Neuronal stem cell (in vitro differentiated cells): ENCODE data around the gene EPGN.

ENCODE experiments used
- DNase-seq: peaks from one replicate; pipeline ENCODE4 v3.0.0-alpha.2; 2013; ENCODE audit warnings: low spot score
- H2AFZ ChIP-seq: one replicate; pipeline ENCODE4 v1.6.1; 2013; ENCODE audit warnings: mild to moderate bottlenecking, low read length, inconsistent platforms
- H2AK5ac ChIP-seq: 2 replicates; pipeline ENCODE4 v1.6.1; 2013; ENCODE audit warnings: low read depth, mild to moderate bottlenecking, inconsistent platforms, low read length, moderate library complexity, mixed read lengths
- H2BK120ac ChIP-seq: 2 replicates; pipeline ENCODE4 v1.6.1; 2013; ENCODE audit warnings: low read depth, mild to moderate bottlenecking, inconsistent platforms, low read length, moderate library complexity, mixed read lengths
- H2BK12ac ChIP-seq: one replicate; pipeline ENCODE4 v1.6.1; 2013; ENCODE audit warnings: low read length, inconsistent platforms
- H2BK15ac ChIP-seq: 2 replicates; pipeline ENCODE4 v1.6.1; 2013; ENCODE audit warnings: mild to moderate bottlenecking, low read length, inconsistent platforms, mixed read lengths
- H2BK5ac ChIP-seq: one replicate; pipeline ENCODE4 v1.6.1; 2013; ENCODE audit warnings: inconsistent platforms, mild to moderate bottlenecking, low read length, moderate library complexity
- H3K14ac ChIP-seq: one replicate; pipeline ENCODE4 v1.6.1; 2013; ENCODE audit warnings: low read length, inconsistent platforms
- H3K18ac ChIP-seq: 2 replicates; pipeline ENCODE4 v1.6.1; 2013; ENCODE audit warnings: low read length, inconsistent platforms
- H3K23ac ChIP-seq: 2 replicates; pipeline ENCODE4 v1.6.1; 2013; ENCODE audit warnings: low read depth, mild to moderate bottlenecking, mixed read lengths, low read length, inconsistent platforms; ENCODE audit not compliant: poor library complexity
- H3K27ac ChIP-seq: replicated peaks from 3 replicates; pipeline ENCODE4 v1.5.1; 2013; ENCODE audit warnings: low read length, inconsistent platforms
- H3K27me3 ChIP-seq, 3 experiments: 2 replicates each; pipeline ENCODE4 v1.6.1; 2013; ENCODE audit warnings: low read length in 3 of 3, mild to moderate bottlenecking in 2 of 3, inconsistent platforms in 1 of 3, low read depth in 1 of 3, mixed read lengths in 1 of 3, moderate library complexity in 1 of 3; ENCODE audit not compliant: control insufficient read depth in 3 of 3, insufficient read depth in 3 of 3
- H3K36me3 ChIP-seq, 2 donors: replicated peaks in 1 of 2; 2 replicates each; pipeline ENCODE4 v1.6.1; 2013; ENCODE audit warnings: low read length in 2 of 2; ENCODE audit not compliant: control insufficient read depth in 2 of 2, insufficient read depth in 2 of 2
- H3K4ac ChIP-seq: 2 replicates; pipeline ENCODE4 v1.6.1; 2013; ENCODE audit warnings: inconsistent platforms, mild to moderate bottlenecking, low read length, moderate library complexity
- H3K4me1 ChIP-seq, 2 donors: 1 replicate in 1 of 2; 2 replicates in 1 of 2; pipeline ENCODE4 v1.6.1; 2013; ENCODE audit warnings: low read length in 2 of 2, low read depth in 1 of 2; ENCODE audit not compliant: control insufficient read depth in 2 of 2, insufficient read depth in 1 of 2
- H3K4me2 ChIP-seq: one replicate; pipeline ENCODE4 v1.6.1; 2013; ENCODE audit warnings: mild to moderate bottlenecking, low read length, inconsistent platforms; ENCODE audit not compliant: insufficient read depth, poor library complexity, severe bottlenecking
- H3K4me3 ChIP-seq, 2 donors: 2 replicates each; pipeline ENCODE4 v1.5.1; 2013; ENCODE audit warnings: low read length in 2 of 2, mild to moderate bottlenecking in 2 of 2, inconsistent platforms in 1 of 2, moderate library complexity in 1 of 2
- H3K79me1 ChIP-seq: one replicate; pipeline ENCODE4 v1.6.1; 2013; ENCODE audit warnings: low read depth, mild to moderate bottlenecking, inconsistent platforms, low read length, moderate library complexity
- H3K9ac ChIP-seq: one replicate; pipeline ENCODE4 v1.6.1; 2013; ENCODE audit warnings: mild to moderate bottlenecking, low read depth, low read length, inconsistent platforms; ENCODE audit not compliant: poor library complexity
- H3K9me3 ChIP-seq, 2 donors: replicated peaks in 1 of 2; 2 replicates each; pipeline versions ENCODE3 to v1.6.1; 2013; ENCODE audit warnings: low read length in 2 of 2, mild to moderate bottlenecking in 2 of 2, inconsistent platforms in 1 of 2, low read depth in 1 of 2, mixed read lengths in 1 of 2, moderate library complexity in 1 of 2; ENCODE audit not compliant: control insufficient read depth in 2 of 2, insufficient read depth in 1 of 2
- H4K8ac ChIP-seq: one replicate; pipeline ENCODE4 v1.6.1; 2013; ENCODE audit warnings: low read depth, mild to moderate bottlenecking, inconsistent platforms, low read length, moderate library complexity
- H4K91ac ChIP-seq: one replicate; pipeline ENCODE4 v1.6.1; 2013; ENCODE audit warnings: low read length, low read depth, mild to moderate bottlenecking, inconsistent platforms; ENCODE audit not compliant: poor library complexity
- WGBS, 2 donors: extraction: QIAGEN DNeasy Blood & Tissue Kit; methylation state at CpG; one replicate each; pipeline ENCODE4 v1.1.7; 2013; ENCODE audit warnings: missing lambda C conversion rate in 2 of 2, mixed read lengths in 1 of 2; ENCODE audit not compliant: insufficient read length in 2 of 2, insufficient replicate concordance in 1 of 2; ENCODE audit errors: extremely low coverage in 2 of 2; 5-methylcytosine and 5-hydroxymethylcytosine counted together

Gene EPGN

DNA sequence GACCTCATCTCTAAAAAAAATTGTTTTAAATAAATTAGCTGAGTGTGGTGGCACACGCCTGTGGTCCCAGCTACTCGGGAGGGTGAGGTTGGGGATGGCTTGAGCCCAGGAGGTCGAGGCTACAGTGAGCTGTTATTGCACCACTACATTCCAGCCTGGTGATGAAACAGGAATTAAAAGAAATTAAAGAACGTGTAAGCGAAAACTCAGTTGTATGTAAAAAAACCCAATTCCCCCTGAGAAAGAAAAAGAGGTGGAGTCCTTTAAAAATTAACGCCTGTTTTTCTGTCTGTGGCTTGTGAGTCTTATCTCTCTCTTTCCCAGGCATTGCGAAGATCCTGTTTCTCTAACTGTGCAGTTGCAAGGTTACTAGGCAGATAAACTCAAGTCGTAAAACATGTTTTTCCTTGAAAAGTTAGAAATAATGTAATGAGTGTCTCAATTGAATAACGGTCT, 22.1 kb downstream of the EPGN start:
- H3K4me1 ChIP-seq = no peaks in the 10 kb centered on the region
- DNase-seq = no peak
- H3K27ac ChIP-seq = no peak overlapping the region
- no peak overlapping the region for H3K4me3 ChIP-seq
- H2AFZ ChIP-seq = no peak overlapping the region
- no peak overlapping the region for H3K9ac ChIP-seq
- no peak overlapping the region for H2BK120ac ChIP-seq
- no CpG with 5 or more reads among the region's 9 CpGs for WGBS, 2 donors
- H2BK15ac ChIP-seq = no peak overlapping the region
- H3K4me2 ChIP-seq = no peak overlapping the region
- no peak overlapping the region for H3K14ac ChIP-seq
- no peak overlapping the region for H4K91ac ChIP-seq
- no peak overlapping the region for H2BK12ac ChIP-seq
- H3K36me3 ChIP-seq = no peaks in the 10 kb centered on the region
- H3K4ac ChIP-seq = no peak overlapping the region
- H3K18ac ChIP-seq = no peak overlapping the region
- no peaks in the 10 kb centered on the region for H3K27me3 ChIP-seq
- H2BK5ac ChIP-seq = no peak overlapping the region
- H2AK5ac ChIP-seq = no peak overlapping the region
- no peak overlapping the region for H4K8ac ChIP-seq
- no peaks in the 10 kb centered on the region for H3K79me1 ChIP-seq
- no peak overlapping the region for H3K23ac ChIP-seq
- no peaks in the 10 kb centered on the region for H3K9me3 ChIP-seq

- DNase-seq = no peak
- no peaks in the 10 kb centered on the region for H3K36me3 ChIP-seq
- no peak overlapping the region for H3K18ac ChIP-seq
- H4K91ac ChIP-seq = no peak overlapping the region
- H3K27ac ChIP-seq = no peak overlapping the region
- no peak overlapping the region for H3K14ac ChIP-seq
- no peaks in the 10 kb centered on the region for H3K9me3 ChIP-seq
- H3K9ac ChIP-seq = no peak overlapping the region
- no peak overlapping the region for H3K23ac ChIP-seq
- H3K27me3 ChIP-seq = no peaks in the 10 kb centered on the region
- H3K4me2 ChIP-seq = no peak overlapping the region
- H2BK12ac ChIP-seq = no peak overlapping the region
- H4K8ac ChIP-seq = no peak overlapping the region
- H3K4me1 ChIP-seq = no peaks in the 10 kb centered on the region
- no peak overlapping the region for H3K4ac ChIP-seq
- WGBS, 2 donors = no CpG with 5 or more reads among the region's 2 CpGs
- H2AFZ ChIP-seq = no peak overlapping the region
- no peak overlapping the region for H2BK5ac ChIP-seq
- no peak overlapping the region for H2BK15ac ChIP-seq
- no peak overlapping the region for H2AK5ac ChIP-seq
- no peaks in the 10 kb centered on the region for H3K79me1 ChIP-seq
- H2BK120ac ChIP-seq = no peak overlapping the region
- H3K4me3 ChIP-seq = no peak overlapping the region
Observed at GRCh38 chr4:74331252-74331651, 23.0 kb downstream of the EPGN start.

DNA sequence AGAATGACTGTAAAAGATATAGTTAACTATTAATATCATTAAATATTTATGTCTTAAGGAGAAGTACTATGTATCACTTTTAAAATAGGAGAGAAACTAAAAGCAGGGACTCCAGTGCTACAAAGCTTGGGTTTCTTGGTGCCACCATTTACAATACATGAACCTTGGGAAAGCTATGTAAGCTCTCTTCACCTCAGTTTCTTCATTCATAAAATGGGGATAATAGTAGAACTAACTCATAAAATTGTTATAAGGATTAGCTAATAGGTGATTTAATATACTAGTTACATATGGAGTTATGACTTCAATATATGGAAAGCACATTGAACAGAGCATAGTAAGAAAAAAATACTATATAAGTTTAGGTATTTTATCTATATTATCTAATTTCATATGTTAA, 23.7 kb downstream of the EPGN start:
- no peak for DNase-seq
- Histone ChIP-seq H2BK15ac (no peak overlapping the region), H3K18ac (no peak overlapping the region), H3K4me2 (no peak overlapping the region), H3K27ac (no peak overlapping the region), H2AK5ac (no peak overlapping the region), H3K4me1 (no peaks in the 10 kb centered on the region), H3K79me1 (no peaks in the 10 kb centered on the region), H3K36me3 (no peaks in the 10 kb centered on the region), H3K4ac (no peak overlapping the region), H3K14ac (no peak overlapping the region), H4K91ac (no peak overlapping the region), H3K23ac (no peak overlapping the region), H3K27me3 (no peaks in the 10 kb centered on the region), H2AFZ (no peak overlapping the region), H2BK120ac (no peak overlapping the region), H4K8ac (no peak overlapping the region), H2BK12ac (no peak overlapping the region), H3K9me3 (no peaks in the 10 kb centered on the region), H2BK5ac (no peak overlapping the region), H3K9ac (no peak overlapping the region), H3K4me3 (no peak overlapping the region)

GRCh38 chr4:74334636-74335035, 26.4 kb downstream of the EPGN start:
- H3K79me1 ChIP-seq = no peaks in the 10 kb centered on the region
- H2BK12ac ChIP-seq = no peak overlapping the region
- H3K4me1 ChIP-seq = no peaks in the 10 kb centered on the region
- H2BK15ac ChIP-seq = no peak overlapping the region
- DNase-seq = no peak
- no CpG with 5 or more reads among the region's 7 CpGs for WGBS, 2 donors
- H3K36me3 ChIP-seq = no peaks in the 10 kb centered on the region
- no peak overlapping the region for H3K18ac ChIP-seq
- no peak overlapping the region for H3K4ac ChIP-seq
- no peaks in the 10 kb centered on the region for H3K9me3 ChIP-seq
- no peak overlapping the region for H3K9ac ChIP-seq
- no peak overlapping the region for H2AFZ ChIP-seq
- H3K4me2 ChIP-seq = no peak overlapping the region
- no peak overlapping the region for H2BK120ac ChIP-seq
- H4K8ac ChIP-seq = no peak overlapping the region
- no peak overlapping the region for H2AK5ac ChIP-seq
- no peak overlapping the region for H3K23ac ChIP-seq
- H3K27me3 ChIP-seq = no peaks in the 10 kb centered on the region
- no peak overlapping the region for H3K14ac ChIP-seq
- no peak overlapping the region for H3K27ac ChIP-seq
- no peak overlapping the region for H3K4me3 ChIP-seq
- no peak overlapping the region for H2BK5ac ChIP-seq
- H4K91ac ChIP-seq = no peak overlapping the region
